OCI-LY3 (cell line): Measurements from ENCODE around the gene C2.

Experiments
- CTCF ChIP-seq: fragments of 200-600, 300-600 bp; sonication (generic); IDR thresholded peaks from 2 replicates; pipeline ENCODE4 v1.5.1; 2014; ENCODE audit warnings: antibody characterized with exemption, low read length, low read depth
- EZH2phosphoT487 ChIP-seq: fragments of 200-600 bp; shearing (Covaris generic); IDR thresholded peaks from 2 replicates; pipeline ENCODE4 v1.6.1; 2018; ENCODE audit warnings: antibody characterized with exemption, mixed run types, low read depth

GRCh38 chr6:31935021-31935420, 7.5 kb downstream of the C2 start:
- TF ChIP-seq CTCF (no peak), EZH2phosphoT487 (no peak)
